NCI-H345 treated with DMSO at 0.1 percent for 48 hours (cell line): ENCODE results near the gene TMEM203.
"Not testable (repeated sequence)": the region's sequence is repeated elsewhere in the genome, so short reads cannot be mapped to it uniquely, and the experiment has no call there.

Experiments used
- DNase-seq: peaks from one replicate; lab custom pipeline; 2025; ENCODE audit not compliant: unreplicated experiment; lab: John Stamatoyannopoulos, UW

TMEM203 gene, protein sequence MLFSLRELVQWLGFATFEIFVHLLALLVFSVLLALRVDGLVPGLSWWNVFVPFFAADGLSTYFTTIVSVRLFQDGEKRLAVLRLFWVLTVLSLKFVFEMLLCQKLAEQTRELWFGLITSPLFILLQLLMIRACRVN

DNA sequence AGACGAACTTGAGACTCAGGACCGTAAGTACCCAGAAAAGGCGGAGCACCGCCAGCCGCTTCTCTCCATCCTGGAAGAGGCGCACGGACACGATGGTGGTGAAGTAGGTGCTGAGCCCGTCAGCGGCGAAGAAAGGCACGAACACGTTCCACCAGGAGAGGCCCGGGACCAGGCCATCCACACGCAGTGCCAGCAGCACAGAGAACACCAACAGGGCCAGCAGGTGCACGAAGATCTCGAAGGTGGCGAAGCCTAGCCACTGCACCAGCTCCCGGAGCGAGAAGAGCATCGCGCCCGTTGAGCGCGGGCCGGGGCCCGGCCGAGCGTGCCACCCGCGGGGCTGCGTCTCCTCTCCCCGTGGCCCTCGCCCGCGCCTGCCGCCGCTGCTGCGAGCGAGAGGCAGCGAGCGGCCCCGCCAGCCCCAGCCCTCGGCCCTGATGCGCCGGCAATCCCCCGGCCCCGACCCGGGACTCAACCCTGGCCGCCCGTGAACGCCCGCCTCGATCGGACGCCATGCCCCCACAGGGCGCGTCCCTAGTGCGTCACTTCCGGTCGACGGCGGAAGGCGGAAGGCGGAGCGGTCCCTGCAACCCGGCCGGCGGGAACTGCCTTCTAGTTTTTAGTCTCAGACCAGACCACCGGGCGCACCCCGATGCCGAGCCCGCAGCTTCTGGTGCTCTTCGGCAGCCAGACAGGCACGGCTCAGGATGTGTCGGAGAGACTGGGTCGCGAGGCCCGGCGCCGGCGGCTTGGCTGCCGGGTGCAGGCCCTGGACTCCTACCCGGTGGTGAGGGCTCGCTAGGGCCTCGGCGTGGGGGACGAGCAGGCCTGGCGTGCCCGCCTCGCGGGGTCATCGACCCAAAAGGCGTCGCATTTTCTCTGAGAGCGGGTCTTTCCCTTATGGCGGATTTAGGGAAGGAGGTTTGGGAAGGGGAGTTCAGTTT, at the start of gene TMEM203, which contains the start of gene NDOR1:
TSS of gene TMEM203 (minus strand) at position 523 of the 944 bp plus-strand sequence. CDS start at position 289, 234 bp downstream.
TSS of gene NDOR1 (plus strand) at position 575 of the 944 bp plus-strand sequence. CDS start at position 653, 78 bp downstream.
- peak; percentile 58 for DNase-seq

DNA sequence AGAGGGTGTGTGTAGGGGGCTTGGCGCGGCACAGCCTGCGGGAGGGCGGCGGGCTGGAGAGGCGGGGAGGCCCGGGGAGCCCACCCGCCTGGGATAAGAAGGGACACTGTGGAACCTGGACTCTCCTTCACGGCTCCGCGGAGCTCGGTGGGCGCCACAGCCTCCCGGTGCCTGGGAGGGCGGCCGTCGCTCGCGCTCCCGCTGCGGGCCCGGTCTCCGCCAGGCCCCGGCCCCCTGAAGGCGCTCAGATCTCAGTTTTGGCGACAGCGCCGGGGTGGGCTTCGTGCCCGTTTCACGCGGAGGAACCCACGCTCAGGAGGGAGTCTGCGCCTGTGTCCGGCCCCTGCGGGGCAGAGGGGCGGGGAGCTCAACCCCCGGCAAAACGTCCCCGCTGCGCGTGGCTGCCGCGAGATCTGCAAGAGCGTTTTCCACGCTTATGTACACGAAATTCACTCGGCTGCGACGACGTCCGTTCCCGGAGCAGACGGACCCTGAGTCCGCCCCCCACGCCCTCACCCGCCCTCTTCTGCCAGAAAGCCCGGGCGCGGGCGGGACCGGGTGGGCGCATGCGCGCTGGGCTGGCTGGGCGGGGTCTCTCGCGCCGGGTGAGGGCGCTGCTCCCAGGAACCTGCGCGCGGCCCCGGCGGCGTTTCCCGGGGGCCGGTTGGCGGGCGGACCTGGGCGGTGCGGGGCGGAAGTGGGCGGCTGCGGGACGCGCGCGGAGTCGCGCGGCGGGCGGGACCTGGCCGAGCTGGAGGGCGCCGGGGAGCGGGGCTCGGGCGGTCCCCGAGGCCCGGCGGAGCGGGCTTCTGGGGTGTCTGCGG, 49.4 kb upstream of the TMEM203 start, which contains the start of gene NELFB:
TSS of gene NELFB (plus strand) at position 704 of the 824 bp plus-strand sequence.
- DNase-seq = peak; percentile 64

DNA sequence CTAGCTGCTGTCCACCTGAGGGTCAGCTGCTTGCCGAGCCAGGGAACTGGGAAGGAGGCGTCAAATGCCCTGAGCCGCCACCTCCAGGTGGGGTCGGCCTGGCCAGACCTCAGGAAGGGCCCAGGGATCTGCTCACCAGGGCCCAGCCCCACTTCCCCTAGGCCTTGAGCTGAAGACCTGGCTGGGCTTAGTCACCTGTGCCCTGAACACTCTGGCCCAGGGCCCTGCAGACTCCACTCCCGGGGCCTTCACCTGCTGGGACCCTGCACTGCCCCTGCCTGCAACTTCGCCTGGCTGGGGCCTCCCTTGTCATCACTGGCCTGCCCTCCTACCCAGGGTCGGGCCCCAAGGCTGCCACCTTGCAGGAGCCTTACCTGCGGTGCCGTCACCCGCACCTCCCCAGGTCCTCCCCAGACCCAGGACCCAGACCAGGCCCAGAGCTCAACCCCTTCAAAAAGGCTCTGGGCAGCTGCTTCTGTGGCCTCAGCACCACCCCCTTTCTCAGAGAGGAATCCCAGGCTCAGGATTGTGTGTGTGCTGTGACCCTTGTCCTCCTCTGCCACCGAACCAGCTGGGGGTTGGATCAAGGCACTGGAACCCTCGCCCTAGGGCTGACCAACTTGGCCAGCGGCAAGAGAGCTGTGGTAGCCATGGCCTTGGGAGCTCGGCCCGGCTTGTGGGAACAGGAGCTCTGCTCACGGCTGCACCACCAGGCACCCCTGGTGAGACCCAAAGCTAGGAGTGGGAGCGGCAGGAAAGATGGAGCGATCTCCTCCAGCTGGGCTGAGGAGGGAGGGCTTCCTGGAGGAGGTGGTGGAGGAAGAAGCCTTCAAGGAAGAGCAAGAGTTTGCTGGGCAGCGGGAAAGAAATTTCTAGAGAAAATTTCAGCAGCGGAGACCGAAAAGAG, 48.5 kb upstream of the TMEM203 start:
- no peak for DNase-seq

DNA sequence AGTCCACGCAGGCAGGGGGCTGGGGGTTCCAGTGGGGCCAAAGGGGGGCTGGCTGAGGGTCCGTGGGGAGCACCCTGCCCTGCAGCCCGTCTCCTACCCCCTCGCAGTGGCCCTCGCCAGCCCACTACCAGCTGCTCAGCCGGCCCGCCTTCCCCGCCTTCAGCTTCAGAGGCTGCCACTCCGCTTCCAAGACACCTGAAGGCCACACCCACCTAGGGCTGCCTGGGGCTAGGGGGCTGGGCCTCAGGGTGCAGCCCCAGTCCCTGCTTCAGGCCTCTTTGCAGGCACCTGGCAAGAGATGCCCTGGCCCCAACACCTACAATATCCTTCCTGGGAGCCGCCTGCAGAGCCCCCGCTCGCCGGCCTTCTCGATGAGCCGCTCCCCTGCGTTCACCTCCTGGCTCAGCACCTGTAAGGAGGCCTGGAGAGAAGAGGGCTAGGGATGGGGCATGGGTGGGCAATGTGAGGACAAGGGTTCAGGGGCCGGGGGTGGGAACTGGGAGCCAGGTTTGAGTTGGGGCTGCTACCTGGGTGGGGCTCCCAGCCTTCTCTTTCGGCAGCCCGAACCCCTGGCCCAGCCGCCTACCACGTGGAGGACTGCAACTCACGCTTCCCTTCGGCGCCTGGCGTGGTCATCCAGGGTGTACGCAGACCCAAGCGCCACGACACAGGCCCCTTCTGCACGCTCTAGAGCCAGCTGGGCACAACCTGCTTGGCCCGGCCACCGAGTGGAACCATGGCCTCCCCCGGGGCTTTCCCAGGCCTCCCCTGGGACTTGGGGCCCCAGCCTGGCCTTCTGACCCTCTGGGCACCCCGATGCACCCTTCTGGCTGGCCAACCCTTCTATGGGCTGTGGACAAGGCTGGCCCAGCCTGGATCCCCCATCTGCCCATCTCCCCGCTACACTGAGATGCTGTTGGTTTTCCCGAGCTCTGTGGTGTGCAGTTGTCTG, 47.4 kb upstream of the TMEM203 start:
- DNase-seq = no peak

DNA sequence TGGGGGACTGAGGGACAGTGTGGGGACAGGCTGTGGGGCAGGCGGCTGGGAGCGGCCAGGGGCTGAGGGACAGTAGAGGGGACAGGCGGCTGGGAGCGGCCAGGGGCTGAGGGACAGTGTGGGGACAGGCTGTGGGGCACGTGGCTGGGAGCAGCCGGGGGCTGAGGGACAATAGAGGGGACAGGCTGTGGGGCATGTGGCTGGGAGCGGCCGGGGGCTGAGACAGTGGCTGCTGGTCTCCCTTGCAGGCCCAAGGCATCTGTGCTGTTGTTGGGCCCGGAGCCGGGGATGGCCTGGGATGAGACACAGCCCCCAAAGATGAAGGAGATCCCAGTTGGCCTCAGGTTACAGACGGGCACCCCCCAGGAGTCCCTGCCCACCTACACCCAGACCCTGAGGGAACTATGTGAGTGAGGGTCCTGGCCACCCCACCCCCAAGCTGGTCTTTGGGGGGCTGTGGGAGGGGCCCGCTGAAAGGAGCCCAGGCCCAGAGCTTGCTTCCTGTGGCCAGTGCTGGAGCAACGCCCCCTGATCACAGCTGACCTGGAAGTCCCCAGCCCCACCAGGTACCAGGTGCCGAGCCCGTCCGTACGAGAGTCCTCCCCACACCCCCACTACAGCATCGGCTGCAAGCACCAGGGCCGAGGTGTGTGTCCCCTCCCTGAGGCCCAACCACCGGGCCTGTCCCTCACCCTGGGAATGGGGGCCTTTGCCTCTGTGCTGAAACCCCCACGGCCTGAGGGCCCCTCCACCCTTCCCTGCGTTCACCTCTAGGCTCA, 46.2 kb upstream of the TMEM203 start:
- DNase-seq = no peak

DNA sequence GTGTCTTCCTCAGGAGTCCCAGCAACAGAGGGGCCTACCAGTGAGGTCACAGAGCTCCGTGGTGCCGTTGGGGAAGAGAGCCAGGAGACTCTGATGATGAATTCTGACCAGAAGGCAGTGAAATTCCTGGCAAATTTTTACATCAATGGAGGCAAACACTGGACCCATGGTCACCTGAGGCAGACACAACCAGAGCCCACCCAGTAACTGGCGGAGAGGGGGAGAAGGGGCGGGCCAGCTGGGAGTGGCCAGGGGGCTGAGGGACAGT, 45.7 kb upstream of the TMEM203 start, which contains the start of gene STPG3:
TSS of gene STPG3 (plus strand) at position 93 of the 268 bp plus-strand sequence. CDS start at position 94, 1 bp downstream.
- DNase-seq = no peak

DNA sequence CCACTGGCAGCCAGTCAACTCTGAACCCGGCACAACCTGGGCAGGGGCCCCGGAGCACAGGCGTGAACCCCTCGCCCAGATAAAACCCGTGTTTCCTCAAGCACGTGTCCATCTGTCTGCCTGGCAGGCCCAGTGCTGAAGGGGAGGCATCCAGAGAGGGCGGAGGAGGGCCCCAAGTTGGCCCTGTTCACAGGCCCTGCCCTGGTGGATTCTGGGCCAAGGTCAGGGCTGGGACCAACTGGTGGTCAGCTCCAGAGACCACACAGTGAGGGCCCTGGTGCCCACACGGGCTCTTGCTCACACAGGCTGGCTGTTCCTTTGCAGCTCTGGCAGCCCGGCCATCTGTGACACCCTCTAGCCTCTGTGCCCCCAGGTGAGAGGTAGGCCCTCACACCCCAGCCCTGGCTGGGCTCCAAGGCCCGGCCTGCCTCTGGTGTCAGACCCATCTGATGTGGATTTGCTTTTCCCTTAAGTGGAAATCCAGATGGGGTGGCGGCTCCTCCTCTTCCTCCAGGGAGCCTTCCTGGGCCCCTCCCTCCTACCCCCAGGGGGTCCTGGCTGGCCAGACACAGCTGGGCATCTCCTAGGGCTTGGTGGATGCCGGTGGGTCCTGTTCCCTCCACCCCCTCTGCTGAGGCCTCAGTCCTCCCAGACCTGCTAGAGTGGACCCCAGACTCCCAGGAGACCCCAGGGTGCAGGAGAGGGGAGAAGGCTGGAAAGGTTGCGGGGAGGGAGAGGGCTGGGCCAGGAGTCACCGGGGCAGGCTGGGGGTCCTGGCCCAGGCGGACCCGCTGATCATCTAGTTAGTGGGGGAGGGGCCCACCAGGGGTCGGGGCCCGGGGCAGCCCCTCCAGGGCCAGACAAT, 45.1 kb upstream of the TMEM203 start:
- no peak for DNase-seq

DNA sequence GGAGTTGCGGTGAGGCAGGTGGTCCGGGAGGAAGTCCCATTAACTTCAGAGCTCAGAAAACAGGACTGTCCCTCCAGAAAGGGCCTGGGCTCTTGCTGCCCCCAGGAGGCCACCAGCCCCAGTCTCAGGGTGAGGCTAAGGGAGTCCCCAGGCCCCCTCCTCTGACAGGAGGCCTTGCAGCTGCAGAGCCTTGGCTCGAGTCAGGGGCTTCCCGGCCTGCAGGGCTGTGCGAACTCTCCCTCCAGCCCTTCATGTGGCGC, 42.4 kb upstream of the TMEM203 start:
- DNase-seq = no peak

DNA sequence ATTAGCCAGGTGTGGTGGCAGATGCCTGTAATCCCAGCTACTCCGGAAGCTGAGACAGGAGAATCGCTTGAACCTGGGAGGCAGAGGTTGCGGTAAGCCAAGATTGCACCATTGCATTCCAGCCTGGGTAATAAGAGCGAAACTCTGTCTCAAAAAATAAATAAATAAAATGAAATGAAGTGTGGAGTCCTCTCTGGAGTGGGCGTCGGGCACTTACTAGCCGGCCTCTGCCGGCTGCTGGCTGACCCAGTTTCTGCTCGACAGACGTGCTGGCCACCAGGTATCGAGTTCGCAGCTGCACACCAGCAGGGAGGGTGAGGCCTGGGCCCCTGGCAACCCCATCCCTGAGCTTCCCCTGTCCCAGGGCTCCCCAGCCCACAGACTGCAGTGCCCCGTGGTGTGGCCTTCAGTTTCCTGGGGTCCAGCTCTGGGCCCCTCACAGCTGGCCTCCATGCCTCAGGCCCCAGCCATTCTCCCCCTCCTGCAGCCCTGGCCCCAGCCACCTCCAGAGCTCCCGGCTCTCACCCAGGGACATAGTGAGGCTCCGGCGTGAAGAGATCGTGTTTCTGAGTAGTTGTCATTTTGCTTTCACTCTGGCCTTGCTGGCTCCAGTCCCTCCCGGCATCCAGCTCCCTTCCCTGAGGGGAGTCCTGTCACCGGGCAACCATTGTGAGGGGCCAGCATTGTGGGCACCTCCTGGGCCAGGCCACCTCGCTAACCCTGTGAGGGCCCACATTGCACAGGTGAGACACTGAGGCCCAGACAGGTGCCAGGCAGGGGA, 41.9 kb upstream of the TMEM203 start:
- DNase-seq = no peak

DNA sequence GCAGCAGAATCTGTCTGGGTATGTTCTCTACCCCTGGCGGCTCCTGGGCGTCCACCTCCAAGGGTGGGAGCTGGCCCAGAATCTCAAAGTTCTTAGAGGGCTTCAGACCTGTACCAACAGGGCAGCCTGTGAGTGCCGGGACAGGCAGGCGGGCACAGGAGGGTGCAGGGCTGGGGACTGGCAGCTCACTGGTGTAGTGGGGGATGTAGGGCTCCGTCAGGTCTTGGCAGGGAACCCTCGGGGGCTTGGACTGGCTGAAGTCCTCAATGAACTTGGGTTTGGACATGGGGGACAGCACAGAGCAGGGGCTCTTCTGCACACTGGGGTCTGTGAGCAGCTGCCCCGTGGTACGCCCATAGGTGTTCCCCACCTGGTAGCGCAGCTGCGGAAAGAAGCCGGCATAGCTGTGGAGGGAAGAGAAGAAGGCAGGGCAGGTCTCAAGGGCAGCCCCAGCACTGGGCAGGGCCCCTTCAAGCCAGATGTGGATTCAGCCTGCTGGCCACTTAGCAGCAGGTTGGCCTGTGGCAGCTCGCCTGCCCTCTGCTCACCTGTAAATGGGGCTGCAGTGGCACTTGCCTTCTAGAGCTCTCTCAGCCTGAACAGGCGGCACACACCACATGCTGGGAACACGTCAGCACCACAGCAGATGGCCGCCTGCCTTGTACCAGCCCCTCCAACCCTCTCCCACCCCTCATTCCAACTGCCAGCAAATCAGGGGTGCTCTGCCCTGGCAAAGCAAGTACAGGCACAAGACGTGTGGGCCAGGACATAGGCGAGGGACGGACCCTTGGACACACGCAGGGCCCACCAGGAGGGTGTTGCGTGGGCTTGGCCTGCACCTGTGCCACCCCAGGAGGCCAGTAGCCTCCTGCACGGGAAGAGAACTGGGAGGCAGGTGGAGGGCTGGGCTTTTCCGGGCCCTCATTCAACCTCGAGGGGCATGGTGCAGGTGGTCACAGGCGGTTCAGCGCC, 40.3 kb upstream of the TMEM203 start:
- no peak for DNase-seq

DNA sequence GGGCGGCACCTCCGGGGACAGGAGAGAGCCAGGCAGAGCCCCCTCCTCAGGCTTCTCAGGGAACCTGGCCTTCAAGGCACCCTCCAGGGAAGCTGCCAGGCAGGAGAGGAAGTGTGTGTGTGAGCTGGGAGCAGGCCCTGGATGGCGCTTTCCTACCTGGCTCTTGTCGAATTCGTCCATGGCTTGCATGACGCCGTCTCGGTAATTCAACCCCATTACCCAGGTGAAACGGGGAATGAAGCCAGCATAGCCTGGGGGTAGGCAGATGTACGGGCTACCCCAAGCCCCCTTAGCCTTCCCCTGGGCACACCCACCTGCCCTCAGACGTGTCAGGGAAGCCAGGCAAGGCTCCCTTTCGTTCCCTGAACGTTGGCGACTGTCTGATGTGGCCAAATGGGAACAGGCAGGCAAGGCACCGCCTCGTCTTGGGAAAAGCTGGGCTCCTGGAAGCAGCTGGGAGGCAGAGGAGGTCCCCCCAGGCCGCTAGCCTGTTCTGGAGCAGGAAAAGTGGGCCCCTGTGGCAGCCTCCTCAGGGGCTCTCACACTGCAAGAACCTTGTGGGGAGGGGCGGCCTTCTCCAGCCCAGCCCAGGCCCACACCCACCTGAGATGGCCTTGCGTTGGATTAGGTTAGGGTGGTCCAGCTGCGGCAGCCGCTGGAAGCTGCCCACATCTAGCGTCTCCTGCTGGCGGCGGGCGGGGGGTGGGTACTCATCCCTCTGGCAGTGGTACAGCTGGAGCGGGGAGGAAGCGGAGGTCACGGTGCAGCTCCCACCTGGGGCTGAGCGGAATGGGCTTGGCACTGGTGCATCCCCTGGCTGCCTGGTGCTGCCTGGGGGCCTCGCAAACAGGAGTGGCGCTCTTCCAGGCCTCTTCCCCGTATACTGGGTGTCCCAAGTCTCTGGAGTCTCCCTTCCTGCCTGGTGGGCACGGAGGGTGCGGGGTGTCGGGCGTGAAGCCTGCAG, 39.3 kb upstream of the TMEM203 start:
- peak; percentile 54 for DNase-seq

DNA sequence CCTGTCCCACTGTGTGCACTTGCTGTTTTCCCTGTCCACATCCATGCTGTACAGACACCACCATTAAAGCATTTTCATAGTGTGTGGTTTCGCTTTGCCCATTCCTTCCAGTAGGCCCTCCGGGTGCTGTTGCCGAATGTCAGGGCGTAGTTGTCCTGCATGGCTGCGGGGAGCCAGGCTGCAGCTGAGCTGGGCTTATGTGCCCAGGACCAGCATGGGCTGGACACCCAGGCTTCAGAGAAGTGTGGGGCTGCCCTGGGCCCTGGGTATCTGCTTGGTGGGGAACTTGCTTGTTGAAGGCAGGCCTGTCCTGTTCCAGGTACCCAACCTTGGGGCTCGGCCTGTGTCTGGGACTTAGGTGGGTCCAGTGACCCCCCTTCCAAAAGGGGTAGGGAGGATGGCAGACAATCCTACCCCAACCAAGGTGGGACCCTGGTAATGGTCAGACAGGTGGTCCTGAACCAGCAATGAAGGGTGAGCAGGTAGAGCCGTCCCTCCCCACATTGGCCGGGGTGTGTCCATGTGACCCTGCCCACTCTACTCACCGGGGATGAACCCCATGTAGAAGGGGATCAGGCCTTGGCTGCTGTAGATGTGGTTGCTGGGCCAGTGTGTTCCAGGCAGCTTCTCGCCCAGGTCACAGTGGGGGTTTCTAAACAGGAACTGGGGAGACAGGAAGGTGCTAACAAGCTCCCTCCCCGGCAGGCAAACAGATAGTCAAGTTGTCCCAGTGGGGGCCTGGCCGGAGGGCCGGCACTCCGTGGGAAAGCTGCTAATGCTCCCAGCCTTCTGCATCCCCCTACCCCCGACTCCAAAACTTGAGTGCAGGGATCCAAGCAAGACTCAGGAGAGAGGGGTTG, 38.4 kb upstream of the TMEM203 start:
- no peak for DNase-seq

DNA sequence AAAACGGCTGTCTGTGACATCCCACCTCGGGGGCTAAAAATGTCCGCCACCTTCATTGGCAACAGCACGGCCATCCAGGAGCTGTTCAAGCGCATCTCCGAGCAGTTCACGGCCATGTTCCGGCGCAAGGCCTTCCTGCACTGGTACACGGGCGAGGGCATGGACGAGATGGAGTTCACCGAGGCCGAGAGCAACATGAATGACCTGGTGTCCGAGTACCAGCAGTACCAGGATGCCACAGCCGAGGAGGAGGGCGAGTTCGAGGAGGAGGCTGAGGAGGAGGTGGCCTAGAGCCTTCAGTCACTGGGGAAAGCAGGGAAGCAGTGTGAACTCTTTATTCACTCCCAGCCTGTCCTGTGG, 37.8 kb upstream of the TMEM203 start:
- DNase-seq = not testable (repeated sequence)
